PC-9 (cell line): ENCODE measurements around the gene ITGAV. TPM values are rescaled to one million over a fixed set of nuclear protein-coding genes. Genes with fewer than 3 reads are reported as not detected.

Experiments
- BruUV-seq: library from RNA; stranded (reverse); fragments of 400-500 nt; replicated peaks from 2 replicates; lab custom pipeline; 2021; lab: Mats Ljungman, UMichigan
- CTCF ChIA-PET: fragments of 300-600 bp; sonication (Branson Sonifier 250); formaldehyde crosslinking; loops from one replicate; lab custom pipeline; 2022; ENCODE audit warnings: antibody characterized with exemption; lab: Charles Lee
- POLR2A ChIA-PET: fragments of 300-600 bp; sonication (Branson Sonifier 250); formaldehyde crosslinking; loops from one replicate; lab custom pipeline; 2022; ENCODE audit warnings: antibody characterized with exemption; ENCODE audit not compliant: unreplicated experiment; lab: Charles Lee
- DNase-seq, 2 experiments: peaks; one replicate each; pipeline versions ENCODE4 v3.0.0 to v3.0.0-alpha.2; 2015 to 2022; ENCODE audit warnings: mixed read lengths in 1 of 2
- H2AFZ ChIP-seq: fragments of 200-600 bp; sonication (generic); 2 replicates; pipeline ENCODE4 v1.8.1; 2017; ENCODE audit warnings: antibody characterized with exemption
- H3F3A ChIP-seq: fragments of 200-600 bp; sonication (generic); 2 replicates; pipeline ENCODE4 v1.8.1; 2017; ENCODE audit warnings: antibody characterized with exemption, mild to moderate bottlenecking, low read depth; ENCODE audit not compliant: insufficient read depth
- H3K27ac ChIP-seq: fragments of 200-600 bp; sonication (generic); 2 replicates; pipeline ENCODE4 v1.6.1; 2016; ENCODE audit warnings: mixed run types
- H3K27me3 ChIP-seq: fragments of 200-600 bp; sonication (generic); 2 replicates; pipeline ENCODE4 v1.6.1; 2016; ENCODE audit warnings: low read depth, mixed run types; ENCODE audit not compliant: insufficient read depth
- H3K36me3 ChIP-seq: fragments of 200-600 bp; sonication (generic); 2 replicates; pipeline ENCODE4 v1.6.1; 2016; ENCODE audit warnings: low read depth, mixed run types
- H3K4me1 ChIP-seq: fragments of 200-600 bp; sonication (generic); replicated peaks from 2 replicates; pipeline ENCODE4 v1.6.1; 2016; ENCODE audit warnings: mixed run types; ENCODE audit not compliant: insufficient read depth
- H3K4me2 ChIP-seq: fragments of 200-600 bp; sonication (generic); 2 replicates; pipeline ENCODE4 v1.6.1; 2017; ENCODE audit warnings: mixed run types
- H3K4me3 ChIP-seq: fragments of 200-600 bp; sonication (generic); 2 replicates; pipeline ENCODE4 v1.6.1; 2016; ENCODE audit warnings: mixed run types
- H3K79me2 ChIP-seq: fragments of 200-600 bp; sonication (generic); 2 replicates; pipeline ENCODE4 v1.6.1; 2017; ENCODE audit warnings: low read depth, mixed run types
- H3K9me2 ChIP-seq: fragments of 200-600 bp; sonication (generic); 2 replicates; pipeline ENCODE4 v1.8.1; 2017; ENCODE audit warnings: mild to moderate bottlenecking; ENCODE audit not compliant: insufficient read depth
- H3K9me3 ChIP-seq: fragments of 200-600 bp; sonication (generic); 2 replicates; pipeline ENCODE4 v1.8.1; 2016; ENCODE audit warnings: low read depth; ENCODE audit not compliant: insufficient read depth
- H4K20me1 ChIP-seq: fragments of 200-600 bp; sonication (generic); 2 replicates; pipeline ENCODE4 v1.8.1; 2017; ENCODE audit not compliant: insufficient read depth
- EZH2 ChIP-seq: fragments of 200-600 bp; sonication (generic); IDR thresholded peaks from 2 replicates; pipeline ENCODE4 v1.8.0; 2017; ENCODE audit warnings: antibody characterized with exemption, low read depth
- intact Hi-C: fragments of 100-400 bp; cut with micrococcal nuclease; formaldehyde crosslinking; loops from one replicate; pipeline ENCODE4 v1.10.0; 2022; ENCODE audit not compliant: unreplicated experiment
- total RNA-seq: library from RNA; stranded (reverse); gene quantifications from 2 replicates; pipeline ENCODE4 v1.2.3, GENCODE V29; 2021
- TF ChIP-seq, protein P1 (sequence below): fragments of 200-600 bp; sonication (generic); conservative IDR thresholded peaks from 2 replicates; pipeline ENCODE4 v1.6.1; 2017; ENCODE audit warnings: mixed run types, antibody characterized with exemption, mild to moderate bottlenecking, moderate library complexity

ITGAV gene
- total RNA-seq, 1 experiment from 2014 or later: 28.0 TPM

DNA sequence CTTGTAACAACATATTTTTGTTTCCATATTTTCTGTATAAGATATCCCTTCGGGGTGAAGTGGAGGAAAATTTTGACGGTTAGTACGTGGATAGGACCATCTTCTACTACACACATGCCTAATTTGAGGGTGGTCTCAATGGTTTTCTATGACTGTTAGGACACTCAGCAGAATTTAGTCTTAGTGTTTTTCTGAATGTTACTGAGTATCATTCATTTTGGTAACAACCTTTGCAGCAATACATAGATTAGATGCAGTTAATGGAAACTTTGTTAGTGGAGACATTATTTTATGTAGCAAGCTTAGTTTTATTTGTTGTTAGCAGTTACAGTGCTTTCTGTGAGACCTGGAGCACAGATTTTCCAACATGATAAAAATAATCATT, 1.6 kb downstream of the ITGAV start:
- CTCF ChIA-PET: no interaction called here

DNA sequence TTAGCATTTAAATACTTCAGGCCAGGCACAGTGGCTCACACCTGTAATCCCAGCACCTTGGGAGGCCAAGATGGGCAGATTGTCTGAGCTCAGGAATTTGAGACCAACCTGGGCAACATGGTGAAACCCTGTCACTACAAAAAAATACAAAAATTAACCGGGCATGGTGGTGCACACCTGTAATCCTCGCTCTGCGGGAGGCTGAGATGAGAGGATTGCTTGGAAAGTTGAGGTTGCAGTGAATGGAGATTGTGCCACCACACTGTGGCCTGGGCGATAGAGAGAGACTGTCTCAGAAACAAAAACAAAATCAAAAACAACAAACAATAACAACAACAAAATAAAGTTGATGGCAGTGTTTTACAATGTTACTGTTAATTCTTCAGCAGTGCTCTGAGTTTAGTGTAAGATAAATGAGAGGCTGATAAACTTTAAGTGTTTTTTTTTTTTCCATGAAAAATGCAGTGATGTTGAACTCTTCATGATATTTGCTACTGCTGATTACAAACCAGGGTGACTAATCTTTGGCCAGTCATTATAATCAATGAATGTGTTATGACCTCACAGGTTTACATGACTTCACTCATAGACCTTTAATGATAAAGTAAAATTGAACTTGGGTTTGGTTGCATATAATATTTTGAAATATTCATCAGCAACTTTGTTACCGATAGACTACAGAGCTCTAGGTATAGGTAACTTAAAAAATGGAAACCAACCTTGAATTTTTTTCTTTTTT, 2.5 kb downstream of the ITGAV start:
- H3K9me2 ChIP-seq: no peaks in the 10 kb centered on the region
- H2AFZ ChIP-seq: no peak overlapping the region
- H3F3A ChIP-seq: peaks cover 5% of the 10 kb centered on the region
- H3K9me3 ChIP-seq: no peaks in the 10 kb centered on the region
- peak overlapping the region; percentile 90 for H3K4me2 ChIP-seq
- intact Hi-C loops: loop anchor here (5.0 kb wide), 3 partner anchors 50 to 80 kb away; no protein-coding TSS in a partner anchor
- TF ChIP-seq, protein P1, sequence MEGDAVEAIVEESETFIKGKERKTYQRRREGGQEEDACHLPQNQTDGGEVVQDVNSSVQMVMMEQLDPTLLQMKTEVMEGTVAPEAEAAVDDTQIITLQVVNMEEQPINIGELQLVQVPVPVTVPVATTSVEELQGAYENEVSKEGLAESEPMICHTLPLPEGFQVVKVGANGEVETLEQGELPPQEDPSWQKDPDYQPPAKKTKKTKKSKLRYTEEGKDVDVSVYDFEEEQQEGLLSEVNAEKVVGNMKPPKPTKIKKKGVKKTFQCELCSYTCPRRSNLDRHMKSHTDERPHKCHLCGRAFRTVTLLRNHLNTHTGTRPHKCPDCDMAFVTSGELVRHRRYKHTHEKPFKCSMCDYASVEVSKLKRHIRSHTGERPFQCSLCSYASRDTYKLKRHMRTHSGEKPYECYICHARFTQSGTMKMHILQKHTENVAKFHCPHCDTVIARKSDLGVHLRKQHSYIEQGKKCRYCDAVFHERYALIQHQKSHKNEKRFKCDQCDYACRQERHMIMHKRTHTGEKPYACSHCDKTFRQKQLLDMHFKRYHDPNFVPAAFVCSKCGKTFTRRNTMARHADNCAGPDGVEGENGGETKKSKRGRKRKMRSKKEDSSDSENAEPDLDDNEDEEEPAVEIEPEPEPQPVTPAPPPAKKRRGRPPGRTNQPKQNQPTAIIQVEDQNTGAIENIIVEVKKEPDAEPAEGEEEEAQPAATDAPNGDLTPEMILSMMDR: no peak
- TF ChIP-seq EZH2: no peak
- peaks cover 27% of the 10 kb centered on the region for H3K79me2 ChIP-seq
- no TSS peak for BruUV-seq
- no peaks in the 10 kb centered on the region for H3K36me3 ChIP-seq
- H3K4me3 ChIP-seq: peak overlapping the region; percentile 62; the same call in 1 of the 2 replicates
- no peak overlapping the region for H3K27ac ChIP-seq
- H3K4me1 ChIP-seq: peaks cover 20% of the 10 kb centered on the region
- POLR2A ChIA-PET: no interaction called here
- no peak for DNase-seq
- H3K27me3 ChIP-seq: no peaks in the 10 kb centered on the region
- CTCF ChIA-PET: interaction anchor here (0.7 kb wide), 1 partner anchor 180 kb away, joined by 6 read pairs; no protein-coding TSS in a partner anchor
- H4K20me1 ChIP-seq: no peaks in the 10 kb centered on the region

More for the DNA sequence above, 1.6 kb downstream of the ITGAV start:
- BruUV-seq: no TSS peak
- Histone ChIP-seq H3K4me1 (peaks cover 20% of the 10 kb centered on the region), H3K27me3 (no peaks in the 10 kb centered on the region), H3F3A (peaks cover 5% of the 10 kb centered on the region), H4K20me1 (no peaks in the 10 kb centered on the region), H2AFZ (no peak overlapping the region), H3K79me2 (peaks cover 27% of the 10 kb centered on the region), H3K4me3 (peak overlapping the region; percentile 62), H3K27ac (peak overlapping the region; percentile 68), H3K9me2 (no peaks in the 10 kb centered on the region), H3K36me3 (no peaks in the 10 kb centered on the region), H3K4me2 (peak overlapping the region; percentile 90), H3K9me3 (no peaks in the 10 kb centered on the region)
- POLR2A ChIA-PET: no interaction called here
- intact Hi-C loops: loop anchor here (2.0 to 5.0 kb wide), 4 partner anchors 49 to 179 kb away; no protein-coding TSS in a partner anchor
- no peak for TF ChIP-seq EZH2
- TF ChIP-seq, protein P1: no peak
- DNase-seq: no peak

DNA sequence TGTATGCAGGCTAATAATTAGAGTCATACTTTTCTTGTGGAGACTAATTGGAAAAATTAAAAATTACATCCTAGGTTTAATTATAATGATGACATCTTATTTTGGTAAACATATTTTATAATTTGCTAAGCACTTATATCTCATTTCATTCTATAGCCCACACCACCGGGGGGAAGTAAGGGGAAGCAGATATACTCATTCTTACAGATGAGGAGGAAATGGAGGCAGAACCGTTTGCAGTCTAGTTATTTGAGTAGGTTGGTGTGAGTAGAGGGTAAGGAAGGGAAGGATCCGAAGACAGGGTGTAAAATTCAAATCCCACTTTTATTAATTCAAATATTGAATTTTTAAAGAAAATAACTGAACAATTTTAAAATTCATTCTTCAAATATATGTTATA, 3.7 kb downstream of the ITGAV start:
- POLR2A ChIA-PET: no interaction called here
- intact Hi-C loops: loop anchor here (5.0 kb wide), 3 partner anchors 49 to 81 kb away; no protein-coding TSS in a partner anchor

More for the DNA sequence above, 3.7 kb downstream of the ITGAV start:
- H3K27me3 ChIP-seq: no peaks in the 10 kb centered on the region
- H3K9me2 ChIP-seq: no peaks in the 10 kb centered on the region
- no peaks in the 10 kb centered on the region for H3K9me3 ChIP-seq
- TF ChIP-seq, protein P1: no peak
- TF ChIP-seq EZH2: no peak
- no peak overlapping the region for H3K27ac ChIP-seq
- peaks cover 29% of the 10 kb centered on the region for H3K79me2 ChIP-seq
- no peak overlapping the region for H3K4me2 ChIP-seq
- no peak overlapping the region for H2AFZ ChIP-seq
- no peak for DNase-seq
- H3K36me3 ChIP-seq: no peaks in the 10 kb centered on the region
- H3K4me1 ChIP-seq: peaks cover 20% of the 10 kb centered on the region
- peaks cover 5% of the 10 kb centered on the region for H3F3A ChIP-seq
- BruUV-seq: no TSS peak
- no peak overlapping the region for H3K4me3 ChIP-seq
- no peaks in the 10 kb centered on the region for H4K20me1 ChIP-seq
- CTCF ChIA-PET: no interaction called here
